Upper lobe of left lung (tissue), 6 donors: ENCODE data around the gene MUS81. TPM values are rescaled to one million over a fixed set of nuclear protein-coding genes. Genes with fewer than 3 reads are reported as not detected.

ENCODE experiments used
- ATAC-seq, 2 donors: fragments of 200-7000 bp; cut with Tn5 transposase; one replicate each; pipeline ENCODE4 v1.9.1; 2022; ENCODE audit warnings: mild to moderate bottlenecking in 2 of 2, moderate library complexity in 2 of 2; ENCODE audit not compliant: low FRiP score in 2 of 2
- DNase-seq, 2 donors: peaks; one replicate each; pipeline ENCODE4 v3.0.0-alpha.2; 2019 to 2020
- H3K27ac ChIP-seq, 4 donors: fragments of 200-600 bp; sonication (generic); one replicate each; pipeline ENCODE4 v1.5.1; 2016 to 2019
- H3K27me3 ChIP-seq, 4 donors: fragments of 200-600 bp; sonication (generic); one replicate each; pipeline ENCODE4 v1.5.1; 2017 to 2019
- H3K36me3 ChIP-seq, 4 donors: fragments of 200-600 bp; sonication (generic); one replicate each; pipeline ENCODE4 v1.5.1; 2016 to 2019
- H3K4me1 ChIP-seq, 4 donors: fragments of 200-600 bp; sonication (generic); one replicate each; pipeline ENCODE4 v1.5.1; 2018 to 2019
- H3K4me3 ChIP-seq, 4 donors: fragments of 200-600 bp; sonication (generic); one replicate each; pipeline ENCODE4 v1.5.1; 2017 to 2019; ENCODE audit warnings: mild to moderate bottlenecking in 2 of 4, moderate library complexity in 1 of 4
- H3K9me3 ChIP-seq, 4 donors: fragments of 200-600 bp; sonication (generic); one replicate each; pipeline ENCODE4 v1.5.1; 2018 to 2019
- EP300 ChIP-seq, 4 donors: sonication (generic); formaldehyde crosslinking; IDR thresholded peaks; one replicate each; pipeline ENCODE4 v1.5.1; 2017; ENCODE audit warnings: antibody characterized with exemption in 4 of 4, control low read depth in 2 of 4
- POLR2A ChIP-seq, 4 donors: fragments of 450-650 bp; IDR thresholded peaks; one replicate each; pipeline ENCODE4 v1.5.1; 2016 to 2017; ENCODE audit warnings: antibody characterized with exemption in 4 of 4, mild to moderate bottlenecking in 2 of 4
- POLR2AphosphoS5 ChIP-seq, 2 donors: sonication (generic); formaldehyde crosslinking; IDR thresholded peaks; one replicate each; pipeline ENCODE4 v1.5.1; 2017; ENCODE audit warnings: antibody characterized with exemption in 2 of 2
- WGBS, 2 donors: methylation state at CpG; one replicate each; pipeline ENCODE4 v1.1.5; 2017 to 2018; 5-methylcytosine and 5-hydroxymethylcytosine counted together
- total RNA-seq, 6 donors: library from RNA; depleted of rRNA in 4 of 6; stranded (reverse); fragments of >200 nt in 4 of 6; gene quantifications; one replicate each; pipeline versions ENCODE4 v1.1.0 to v1.2.1, GENCODE V29; 2016 to 2021
- TF ChIP-seq, protein P1 (sequence below), 6 experiments: fragments of 450-650 bp in 4 of 6; fragments of 200-600 bp in 2 of 6; sonication (generic) in 2 of 6; IDR thresholded peaks; one replicate each; pipeline ENCODE4 v1.5.1; 2016 to 2019; ENCODE audit warnings: antibody characterized with exemption in 6 of 6
- donor health status: DM: no; HTN: no; CAD: no; lungs with moderate emphysema.
- donor health status: DM: no; HTN: yes; CAD: no; lungs with severe emphysema.

MUS81 gene
- total RNA-seq, 6 donors from 2014 or later = 41.5 to 182 (median 53.3) TPM

DNA sequence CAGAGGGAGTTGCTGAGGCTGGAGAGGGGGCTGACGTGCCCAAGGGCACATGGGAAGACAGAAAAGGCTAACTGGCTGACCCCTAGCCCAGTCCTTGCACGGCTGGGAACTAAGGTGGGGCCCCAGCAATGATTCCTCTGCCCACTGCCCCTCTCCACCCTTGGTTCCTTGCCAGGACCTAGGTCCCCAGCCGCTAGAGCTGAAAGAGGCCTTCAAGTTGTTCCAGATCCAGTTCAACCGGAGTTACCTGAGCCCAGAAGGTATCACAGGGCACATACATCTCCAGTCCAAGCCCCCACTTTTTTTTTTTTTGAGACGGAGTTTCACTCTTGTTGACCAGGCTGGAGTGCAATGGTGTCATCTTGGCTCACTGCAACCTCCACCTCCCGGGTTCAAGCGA, 19.8 kb downstream of the MUS81 start:
- H3K27ac ChIP-seq = peak overlapping the region in 1 of 4 donors; percentile 12
- peak overlapping the region in 2 of 4 donors; percentile 11 to 29 for H3K4me3 ChIP-seq
- no peaks in the 10 kb centered on the region for H3K9me3 ChIP-seq
- DNase-seq (no peak), ATAC-seq (no peak)
- no peaks in the 10 kb centered on the region for H3K27me3 ChIP-seq
- peaks cover 6 to 30% (median 22%) of the 10 kb centered on the region in 4 donors for H3K36me3 ChIP-seq
- H3K4me1 ChIP-seq = peaks cover 0 to 7% (median 6%) of the 10 kb centered on the region in 4 donors
- WGBS, 2 donors = 55 to 81% methylated on average over 5 to 7 of the region's 7 CpGs
- TF ChIP-seq EP300 (IDR thresholded peaks at IDR 0.05) = no peak
- TF ChIP-seq, protein P1, sequence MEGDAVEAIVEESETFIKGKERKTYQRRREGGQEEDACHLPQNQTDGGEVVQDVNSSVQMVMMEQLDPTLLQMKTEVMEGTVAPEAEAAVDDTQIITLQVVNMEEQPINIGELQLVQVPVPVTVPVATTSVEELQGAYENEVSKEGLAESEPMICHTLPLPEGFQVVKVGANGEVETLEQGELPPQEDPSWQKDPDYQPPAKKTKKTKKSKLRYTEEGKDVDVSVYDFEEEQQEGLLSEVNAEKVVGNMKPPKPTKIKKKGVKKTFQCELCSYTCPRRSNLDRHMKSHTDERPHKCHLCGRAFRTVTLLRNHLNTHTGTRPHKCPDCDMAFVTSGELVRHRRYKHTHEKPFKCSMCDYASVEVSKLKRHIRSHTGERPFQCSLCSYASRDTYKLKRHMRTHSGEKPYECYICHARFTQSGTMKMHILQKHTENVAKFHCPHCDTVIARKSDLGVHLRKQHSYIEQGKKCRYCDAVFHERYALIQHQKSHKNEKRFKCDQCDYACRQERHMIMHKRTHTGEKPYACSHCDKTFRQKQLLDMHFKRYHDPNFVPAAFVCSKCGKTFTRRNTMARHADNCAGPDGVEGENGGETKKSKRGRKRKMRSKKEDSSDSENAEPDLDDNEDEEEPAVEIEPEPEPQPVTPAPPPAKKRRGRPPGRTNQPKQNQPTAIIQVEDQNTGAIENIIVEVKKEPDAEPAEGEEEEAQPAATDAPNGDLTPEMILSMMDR (IDR thresholded peaks at IDR 0.05) = no peak
- TF ChIP-seq POLR2AphosphoS5 (IDR thresholded peaks at IDR 0.05) = no peak
- TF ChIP-seq POLR2A (IDR thresholded peaks at IDR 0.05) = no peak

GRCh38 chr11:65880844-65881421, 20.7 kb downstream of the MUS81 start:
- DNase-seq = no peak
- WGBS, 2 donors = 50 to 94% methylated on average over 3 to 6 of the region's 7 CpGs

DNA sequence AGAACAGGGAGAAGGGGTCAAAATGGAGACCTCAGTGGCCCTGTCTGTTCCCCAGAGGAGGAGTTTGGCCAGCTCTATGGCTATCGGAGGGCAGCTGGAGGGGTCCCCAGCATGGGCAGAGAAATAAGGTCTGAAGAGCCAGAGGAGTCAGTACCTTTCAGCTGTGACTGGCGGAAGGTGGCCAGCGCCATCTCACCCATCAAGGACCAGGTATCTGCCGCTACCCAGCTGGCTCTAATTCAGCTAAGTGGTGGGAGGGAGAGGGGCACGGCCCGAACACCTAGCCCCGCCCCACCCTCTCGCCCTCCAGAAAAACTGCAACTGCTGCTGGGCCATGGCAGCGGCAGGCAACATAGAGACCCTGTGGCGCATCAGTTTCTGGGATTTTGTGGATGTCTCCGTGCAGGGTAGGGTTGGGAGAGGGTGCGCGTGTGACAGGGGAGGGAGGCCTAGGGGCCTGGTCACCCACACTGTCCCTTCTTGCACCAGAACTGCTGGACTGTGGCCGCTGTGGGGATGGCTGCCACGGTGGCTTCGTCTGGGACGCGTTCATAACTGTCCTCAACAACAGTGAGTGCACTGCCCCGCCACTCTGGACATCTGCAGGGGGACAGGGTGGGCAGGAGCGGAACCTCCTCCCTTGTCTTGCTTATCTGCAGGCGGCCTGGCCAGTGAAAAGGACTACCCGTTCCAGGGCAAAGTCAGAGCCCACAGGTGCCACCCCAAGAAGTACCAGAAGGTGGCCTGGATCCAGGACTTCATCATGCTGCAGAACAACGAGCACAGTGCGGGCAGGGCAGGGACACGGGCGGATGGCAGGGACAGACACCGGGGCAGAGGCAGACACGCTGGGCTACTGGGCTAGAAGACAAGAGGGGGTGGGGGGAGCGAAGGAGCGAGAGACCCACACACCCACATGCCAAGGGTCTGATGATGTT, 22.2 kb downstream of the MUS81 start:
- Histone ChIP-seq H3K9me3 (no peaks in the 10 kb centered on the region), H3K27ac (no peak overlapping the region), H3K27me3 (no peaks in the 10 kb centered on the region), H3K4me3 (no peak overlapping the region), H3K4me1 (peaks cover 2 to 16% (median 12%) of the 10 kb centered on the region in 4 donors), H3K36me3 (peaks cover 6 to 48% (median 30%) of the 10 kb centered on the region in 4 donors)
- no peak for TF ChIP-seq POLR2A (IDR thresholded peaks at IDR 0.05)
- TF ChIP-seq EP300 (IDR thresholded peaks at IDR 0.05) = no peak
- TF ChIP-seq POLR2AphosphoS5 (IDR thresholded peaks at IDR 0.05) = no peak
- TF ChIP-seq, protein P1 (IDR thresholded peaks at IDR 0.05) = no peak
- peak in 1 of 2 donors; percentile 63 for DNase-seq
- 89 to 91% methylated on average over 23 to 30 of the region's 30 CpGs for WGBS, 2 donors
- ATAC-seq = no peak

More at GRCh38 chr11:65880844-65881421, 20.7 kb downstream of the MUS81 start:
- Histone ChIP-seq H3K36me3 (peaks cover 6 to 39% (median 30%) of the 10 kb centered on the region in 4 donors), H3K27ac (peak overlapping the region in 2 of 4 donors; percentile 12 to 35), H3K9me3 (no peaks in the 10 kb centered on the region), H3K27me3 (no peaks in the 10 kb centered on the region), H3K4me1 (peaks cover 0 to 11% (median 8%) of the 10 kb centered on the region in 4 donors), H3K4me3 (peak overlapping the region in 1 of 4 donors; percentile 13)
- TF ChIP-seq, protein P1 (IDR thresholded peaks at IDR 0.05) = no peak
- TF ChIP-seq POLR2A (IDR thresholded peaks at IDR 0.05) = no peak
- TF ChIP-seq EP300 (IDR thresholded peaks at IDR 0.05) = no peak
- no peak for TF ChIP-seq POLR2AphosphoS5 (IDR thresholded peaks at IDR 0.05)
- no peak for ATAC-seq

DNA sequence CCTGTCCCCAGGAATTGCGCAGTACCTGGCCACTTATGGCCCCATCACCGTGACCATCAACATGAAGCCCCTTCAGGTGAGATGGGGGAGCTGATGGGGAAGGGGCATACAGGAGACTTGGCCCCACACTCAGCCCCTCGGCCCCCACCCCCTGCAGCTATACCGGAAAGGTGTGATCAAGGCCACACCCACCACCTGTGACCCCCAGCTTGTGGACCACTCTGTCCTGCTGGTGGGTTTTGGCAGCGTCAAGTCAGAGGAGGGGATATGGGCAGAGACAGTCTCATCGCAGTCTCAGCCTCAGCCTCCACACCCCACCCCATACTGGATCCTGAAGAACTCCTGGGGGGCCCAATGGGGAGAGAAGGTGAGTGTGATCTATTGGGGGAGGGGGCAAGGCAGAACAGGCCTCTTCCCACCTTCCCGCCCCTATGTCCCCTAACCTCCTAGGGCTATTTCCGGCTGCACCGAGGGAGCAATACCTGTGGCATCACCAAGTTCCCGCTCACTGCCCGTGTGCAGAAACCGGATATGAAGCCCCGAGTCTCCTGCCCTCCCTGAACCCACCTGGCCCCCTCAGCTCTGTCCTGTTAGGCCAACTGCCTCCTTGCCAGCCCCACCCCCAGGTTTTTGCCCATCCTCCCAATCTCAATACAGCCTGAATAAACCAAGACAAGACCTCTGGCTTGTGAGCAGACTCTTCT, 23.0 kb downstream of the MUS81 start:
- peaks cover 8 to 24% (median 18%) of the 10 kb centered on the region in 4 donors for H3K4me1 ChIP-seq
- H3K27ac ChIP-seq = no peak overlapping the region
- WGBS, 2 donors = 86 to 92% methylated on average over 11 to 13 of the region's 13 CpGs
- H3K27me3 ChIP-seq = no peaks in the 10 kb centered on the region
- ATAC-seq (no peak), DNase-seq (no peak)
- H3K9me3 ChIP-seq = no peaks in the 10 kb centered on the region
- no peak for TF ChIP-seq POLR2AphosphoS5 (IDR thresholded peaks at IDR 0.05)
- TF ChIP-seq, protein P1 (IDR thresholded peaks at IDR 0.05) = no peak
- TF ChIP-seq POLR2A (IDR thresholded peaks at IDR 0.05) = no peak
- TF ChIP-seq EP300 (IDR thresholded peaks at IDR 0.05) = no peak
- no peak overlapping the region for H3K4me3 ChIP-seq
- peaks cover 6 to 48% (median 30%) of the 10 kb centered on the region in 4 donors for H3K36me3 ChIP-seq
